Parathyroid adenoma (tissue), 2 donors: Measurements from ENCODE around the gene GTPBP8.

Experiments used
- H2AFZ ChIP-seq: fragments of 300-600 bp; sonication (generic); one replicate; pipeline ENCODE4 v1.7.0; 2017; ENCODE audit warnings: antibody characterized with exemption, mild to moderate bottlenecking
- H3K27ac ChIP-seq: fragments of 300-600 bp; sonication (generic); one replicate; pipeline ENCODE4 v1.7.0; 2017
- H3K27me3 ChIP-seq: fragments of 300-600 bp; sonication (generic); one replicate; pipeline ENCODE4 v1.7.0; 2017; ENCODE audit warnings: low read length; ENCODE audit not compliant: control insufficient read depth, insufficient read depth
- H3K36me3 ChIP-seq: fragments of 300-600 bp; sonication (generic); one replicate; pipeline ENCODE4 v1.7.0; 2017; ENCODE audit warnings: low read length; ENCODE audit not compliant: control insufficient read depth, insufficient read depth
- H3K4me1 ChIP-seq: fragments of 300-600 bp; sonication (generic); one replicate; pipeline ENCODE4 v1.7.0; 2017; ENCODE audit warnings: control low read depth
- H3K4me2 ChIP-seq: fragments of 300-600 bp; sonication (generic); one replicate; pipeline ENCODE4 v1.7.0; 2017; ENCODE audit warnings: low read length
- H3K4me3 ChIP-seq: fragments of 300-600 bp; sonication (generic); one replicate; pipeline ENCODE4 v1.7.0; 2017; ENCODE audit warnings: low read depth, low read length
- H3K79me2 ChIP-seq: fragments of 300-600 bp; sonication (generic); one replicate; pipeline ENCODE4 v1.7.0; 2017; ENCODE audit warnings: control low read depth
- H3K9ac ChIP-seq: fragments of 300-600 bp; sonication (generic); one replicate; pipeline ENCODE4 v1.7.0; 2017; ENCODE audit warnings: mild to moderate bottlenecking
- H3K9me3 ChIP-seq: fragments of 300-600 bp; sonication (generic); one replicate; pipeline ENCODE4 v1.7.0; 2017; ENCODE audit warnings: low read length; ENCODE audit not compliant: control insufficient read depth
- CTCF ChIP-seq: fragments of 300-600 bp; sonication (generic); IDR thresholded peaks from one replicate; pipeline ENCODE4 v1.7.0; 2017; ENCODE audit warnings: antibody characterized with exemption, mild to moderate bottlenecking
- donor health status: primary hyperparathyroidism.

Gene GTPBP8

GRCh38 chr3:112972158-112972557 is 18.6 kb upstream of the GTPBP8 start:
- TF ChIP-seq CTCF, result no peak
- Histone ChIP-seq H3K4me2 (peak overlapping the region; percentile 5), H3K9me3 (no peaks in the 10 kb centered on the region), H3K27me3 (no peaks in the 10 kb centered on the region), H3K79me2 (no peaks in the 10 kb centered on the region), H3K4me1 (no peaks in the 10 kb centered on the region), H3K36me3 (no peaks in the 10 kb centered on the region), H3K9ac (no peak overlapping the region), H2AFZ (no peak overlapping the region), H3K27ac (no peak overlapping the region), H3K4me3 (no peak overlapping the region)

- no peaks in the 10 kb centered on the region for H3K27me3 ChIP-seq
- no peak overlapping the region for H3K4me3 ChIP-seq
- no peak overlapping the region for H3K27ac ChIP-seq
- H3K9me3 ChIP-seq, result no peaks in the 10 kb centered on the region
- H3K36me3 ChIP-seq, result no peaks in the 10 kb centered on the region
- no peaks in the 10 kb centered on the region for H3K4me1 ChIP-seq
- H3K79me2 ChIP-seq, result no peaks in the 10 kb centered on the region
- no peak for TF ChIP-seq CTCF
- H2AFZ ChIP-seq, result no peak overlapping the region
- no peak overlapping the region for H3K4me2 ChIP-seq
- no peak overlapping the region for H3K9ac ChIP-seq
These were observed 17.2 kb upstream of the GTPBP8 start for GRCh38 chr3:112973325-112974177.

- Histone ChIP-seq H3K4me1 (peaks cover 2% of the 10 kb centered on the region), H3K36me3 (no peaks in the 10 kb centered on the region), H2AFZ (no peak overlapping the region), H3K4me2 (no peak overlapping the region), H3K79me2 (no peaks in the 10 kb centered on the region), H3K9ac (no peak overlapping the region), H3K9me3 (no peaks in the 10 kb centered on the region), H3K27ac (no peak overlapping the region), H3K4me3 (no peak overlapping the region), H3K27me3 (no peaks in the 10 kb centered on the region)
- TF ChIP-seq CTCF, result no peak
These were observed 16.6 kb upstream of the GTPBP8 start for GRCh38 chr3:112974178-112974517.

GRCh38 chr3:112974894-112975293 is 15.9 kb upstream of the GTPBP8 start, which contains the start of gene CD200R1:
TSS of gene CD200R1 (minus strand) at chr3:112975103. CDS start at chr3:112974857, 246 bp downstream.
- H2AFZ ChIP-seq, result no peak within 1 kb of the TSS
- no peak within 1 kb of the TSS for H3K27ac ChIP-seq
- H3K4me3 ChIP-seq, result no peak within 1 kb of the TSS
- H3K9me3 ChIP-seq, result no peaks in the 10 kb centered on the region
- no peaks in the 10 kb centered on the region for H3K36me3 ChIP-seq
- no peaks in the 10 kb centered on the region for H3K79me2 ChIP-seq
- H3K4me2 ChIP-seq, result no peak within 1 kb of the TSS
- no peak for TF ChIP-seq CTCF
- no peaks in the 10 kb centered on the region for H3K27me3 ChIP-seq
- H3K4me1 ChIP-seq, result peaks cover 6% of the 10 kb centered on the region
- no peak within 1 kb of the TSS for H3K9ac ChIP-seq

- Histone ChIP-seq H3K27ac (no peak overlapping the region), H3K79me2 (no peaks in the 10 kb centered on the region)
These were observed 14.8 kb upstream of the GTPBP8 start for GRCh38 chr3:112976001-112976400.

More at GRCh38 chr3:112976001-112976400, 14.8 kb upstream of the GTPBP8 start:
- Histone ChIP-seq H2AFZ (no peak overlapping the region), H3K36me3 (no peaks in the 10 kb centered on the region), H3K9me3 (no peaks in the 10 kb centered on the region), H3K4me2 (no peak overlapping the region), H3K4me3 (no peak overlapping the region), H3K9ac (no peak overlapping the region), H3K27me3 (no peaks in the 10 kb centered on the region), H3K4me1 (peaks cover 6% of the 10 kb centered on the region)
- no peak for TF ChIP-seq CTCF
